ENCODE data around the gene PCDHB10.
A peak's percentile ranks its signal among the peaks of the same experiment; 100 is the strongest.
"Not testable (repeated sequence)": the region's sequence is repeated elsewhere in the genome, so short reads cannot be mapped to it uniquely, and the experiment has no call there.

PCDHB10 gene

DNA sequence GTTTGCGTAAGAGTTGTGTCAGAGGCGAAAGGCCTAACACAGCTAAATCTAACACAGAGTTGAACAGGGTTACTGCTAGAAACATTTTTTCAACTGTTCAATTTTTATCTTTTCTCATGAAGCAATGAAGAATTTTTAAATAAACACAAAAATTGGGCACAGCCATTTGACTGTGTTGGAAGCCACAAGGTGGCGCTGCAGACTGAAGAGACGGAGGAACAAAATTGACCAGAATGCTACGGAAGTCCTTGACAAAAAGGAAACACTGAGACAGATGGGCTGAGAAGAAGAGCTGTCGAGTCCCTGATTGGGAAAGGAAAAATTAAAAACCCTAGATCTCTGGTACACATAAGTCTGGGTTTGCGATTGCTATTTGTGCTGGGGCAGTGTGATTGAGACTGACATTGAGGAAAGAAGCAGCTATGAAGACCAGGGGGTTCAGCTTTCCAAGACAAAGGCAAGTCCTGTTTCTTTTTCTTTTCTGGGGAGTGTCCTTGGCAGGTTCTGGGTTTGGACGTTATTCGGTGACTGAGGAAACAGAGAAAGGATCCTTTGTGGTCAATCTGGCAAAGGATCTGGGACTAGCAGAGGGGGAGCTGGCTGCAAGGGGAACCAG is 5.1 kb upstream of the PCDHB10 start, which contains the start of gene PCDHB9:
Gene PCDHB9 (plus strand): TSS at position 265 of the 616 bp plus-strand sequence. CDS start 158 bp downstream, at position 423.
- DNase-seq (ENCODE audit: low spot score): peak; percentile 29
- peak; percentile 5 for FAIRE-seq

DNA sequence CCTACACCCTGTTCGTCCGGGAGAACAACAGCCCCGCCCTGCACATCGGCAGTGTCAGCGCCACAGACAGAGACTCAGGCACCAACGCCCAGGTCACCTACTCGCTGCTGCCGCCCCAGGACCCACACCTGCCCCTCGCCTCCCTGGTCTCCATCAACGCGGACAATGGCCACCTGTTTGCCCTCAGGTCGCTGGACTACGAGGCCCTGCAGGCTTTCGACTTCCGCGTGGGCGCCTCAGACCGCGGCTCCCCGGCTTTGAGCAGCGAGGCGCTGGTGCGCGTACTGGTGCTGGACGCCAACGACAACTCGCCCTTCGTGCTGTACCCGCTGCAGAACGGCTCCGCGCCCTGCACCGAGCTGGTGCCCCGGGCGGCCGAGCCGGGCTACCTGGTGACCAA is 3.5 kb upstream of the PCDHB10 start:
- FAIRE-seq; DNase-seq (ENCODE audit: low spot score): not testable (repeated sequence)

DNA sequence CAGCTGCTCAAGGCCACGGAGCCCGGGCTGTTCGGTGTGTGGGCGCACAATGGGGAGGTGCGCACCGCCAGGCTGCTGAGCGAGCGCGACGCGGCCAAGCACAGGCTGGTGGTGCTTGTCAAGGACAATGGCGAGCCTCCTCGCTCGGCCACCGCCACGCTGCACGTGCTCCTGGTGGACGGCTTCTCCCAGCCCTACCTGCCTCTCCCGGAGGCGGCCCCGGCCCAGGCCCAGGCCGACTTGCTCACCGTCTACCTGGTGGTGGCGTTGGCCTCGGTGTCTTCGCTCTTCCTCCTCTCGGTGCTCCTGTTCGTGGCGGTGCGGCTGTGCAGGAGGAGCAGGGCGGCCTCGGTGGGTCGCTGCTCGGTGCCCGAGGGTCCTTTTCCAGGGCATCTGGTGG is 3.0 kb upstream of the PCDHB10 start:
- DNase-seq (ENCODE audit: low spot score); FAIRE-seq: not testable (repeated sequence)

DNA sequence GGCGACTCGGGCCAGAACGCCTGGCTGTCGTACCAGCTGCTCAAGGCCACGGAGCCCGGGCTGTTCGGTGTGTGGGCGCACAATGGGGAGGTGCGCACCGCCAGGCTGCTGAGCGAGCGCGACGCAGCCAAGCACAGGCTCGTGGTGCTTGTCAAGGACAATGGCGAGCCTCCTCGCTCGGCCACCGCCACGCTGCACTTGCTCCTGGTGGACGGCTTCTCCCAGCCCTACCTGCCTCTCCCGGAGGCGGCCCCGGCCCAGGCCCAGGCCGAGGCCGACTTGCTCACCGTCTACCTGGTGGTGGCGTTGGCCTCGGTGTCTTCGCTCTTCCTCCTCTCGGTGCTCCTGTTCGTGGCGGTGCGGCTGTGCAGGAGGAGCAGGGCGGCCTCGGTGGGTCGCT is 2.2 kb downstream of the PCDHB10 start:
- not testable (repeated sequence) for FAIRE-seq; DNase-seq (ENCODE audit: low spot score)

DNA sequence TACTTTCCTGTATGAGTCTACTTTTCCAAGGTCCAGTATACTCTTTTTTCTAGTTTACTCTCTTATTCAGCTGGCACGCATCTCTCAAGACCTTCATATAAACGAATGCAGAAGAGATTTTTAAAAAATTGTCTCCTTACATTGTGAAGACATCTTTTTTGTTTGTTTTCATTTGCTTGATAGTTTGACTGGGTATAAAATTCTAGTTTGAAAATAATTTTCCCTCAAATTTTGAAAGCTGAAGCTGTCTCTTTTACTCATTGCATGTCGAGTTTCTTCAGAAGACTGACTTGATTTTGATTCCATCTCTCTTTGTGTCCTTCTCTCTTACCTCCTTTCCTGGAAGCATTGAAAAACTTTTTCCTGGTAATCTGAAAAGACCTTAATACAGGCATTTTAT is 4.2 kb downstream of the PCDHB10 start:
- FAIRE-seq: no peak
- no peak for DNase-seq (ENCODE audit: low spot score)

DNA sequence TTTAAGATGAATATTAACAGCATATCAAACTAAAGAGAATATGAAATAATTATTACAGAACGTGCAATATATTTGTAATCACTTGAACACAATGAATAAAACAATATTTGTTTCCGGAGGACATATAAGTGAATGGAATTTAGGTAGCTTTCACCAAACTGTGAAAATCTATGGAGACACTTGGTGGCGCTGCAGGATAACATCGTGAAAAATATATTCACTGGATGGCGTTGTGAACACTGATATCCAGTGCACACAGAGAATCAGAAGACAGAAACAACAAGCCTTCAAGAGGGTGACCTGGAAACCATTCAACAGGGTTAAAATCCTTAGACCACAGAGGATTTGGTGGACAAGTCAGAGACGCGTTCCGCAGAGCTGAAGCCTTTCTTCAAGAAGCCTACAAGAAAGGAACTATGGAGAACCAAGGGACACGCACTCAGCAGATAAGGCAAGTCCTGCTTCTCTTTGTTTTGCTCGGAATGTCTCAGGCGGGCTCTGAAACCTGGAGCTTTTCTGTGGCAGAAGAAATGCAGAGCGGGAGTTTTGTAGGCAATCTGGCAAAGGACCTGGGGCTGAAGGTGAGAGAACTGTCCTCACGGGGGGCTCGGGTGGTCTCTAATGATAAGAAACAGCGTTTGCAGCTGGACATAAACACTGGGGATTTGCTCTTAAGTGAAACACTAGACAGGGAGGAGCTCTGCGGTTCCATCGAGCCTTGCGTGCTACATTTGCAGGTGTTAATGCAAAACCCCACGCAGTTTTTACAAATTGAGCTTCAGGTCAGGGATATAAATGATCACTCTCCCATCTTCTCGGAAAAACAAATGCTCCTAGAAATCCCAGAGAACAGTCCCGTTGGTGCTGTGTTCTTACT is 7.4 kb downstream of the PCDHB10 start, which contains the start of gene PCDHB11:
Gene PCDHB11 (plus strand): TSS at position 269 of the 877 bp plus-strand sequence. CDS start 148 bp downstream, at position 417.
- FAIRE-seq (no peak), DNase-seq (ENCODE audit: low spot score) (peak; percentile 43)

DNA sequence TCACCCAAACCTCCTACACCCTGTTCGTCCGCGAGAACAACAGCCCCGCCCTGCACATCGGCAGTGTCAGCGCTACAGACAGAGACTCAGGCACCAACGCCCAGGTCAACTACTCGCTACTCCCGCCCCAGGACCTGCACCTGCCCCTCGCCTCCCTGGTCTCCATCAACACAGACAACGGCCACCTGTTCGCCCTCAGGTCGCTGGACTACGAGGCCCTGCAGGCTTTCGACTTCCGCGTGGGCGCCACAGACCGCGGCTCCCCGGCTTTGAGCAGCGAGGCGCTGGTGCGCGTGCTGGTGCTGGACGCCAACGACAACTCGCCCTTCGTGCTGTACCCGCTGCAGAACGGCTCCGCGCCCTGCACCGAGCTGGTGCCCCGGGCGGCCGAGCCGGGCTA is 9.0 kb downstream of the PCDHB10 start:
- not testable (repeated sequence) for DNase-seq (ENCODE audit: low spot score); FAIRE-seq

DNA sequence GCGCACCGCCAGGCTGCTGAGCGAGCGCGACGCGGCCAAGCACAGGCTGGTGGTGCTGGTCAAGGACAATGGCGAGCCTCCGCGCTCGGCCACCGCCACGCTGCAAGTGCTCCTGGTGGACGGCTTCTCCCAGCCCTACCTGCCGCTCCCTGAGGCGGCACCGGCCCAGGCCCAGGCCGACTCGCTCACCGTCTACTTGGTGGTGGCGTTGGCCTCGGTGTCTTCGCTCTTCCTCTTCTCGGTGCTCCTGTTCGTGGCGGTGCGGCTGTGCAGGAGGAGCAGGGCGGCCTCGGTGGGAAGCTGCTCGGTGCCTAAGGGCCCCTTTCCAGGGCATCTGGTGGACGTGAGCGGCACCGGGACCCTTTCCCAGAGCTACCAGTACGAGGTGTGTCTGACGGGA is 9.5 kb downstream of the PCDHB10 start:
- FAIRE-seq; DNase-seq (ENCODE audit: low spot score): not testable (repeated sequence)

DNA sequence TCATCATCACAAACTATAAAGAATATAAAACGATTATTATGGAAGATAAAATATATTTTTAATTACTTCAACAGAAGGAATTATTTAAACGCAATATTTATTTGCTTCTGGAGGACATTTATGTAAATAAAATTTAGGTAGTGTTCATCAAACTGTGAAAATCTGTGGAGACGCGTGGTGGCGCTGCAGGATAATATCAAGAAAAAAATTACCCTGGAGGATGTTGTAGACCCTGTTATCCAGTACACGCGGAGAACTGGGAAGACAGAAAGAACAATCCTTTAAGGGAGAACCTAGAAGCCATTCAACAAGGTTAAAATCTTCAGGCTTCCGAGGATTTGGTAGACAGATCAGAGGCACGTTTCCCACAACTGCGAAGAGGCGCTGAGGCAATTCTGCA is 16.3 kb downstream of the PCDHB10 start, which contains the start of gene PCDHB12:
Gene PCDHB12 (plus strand): TSS at position 242 of the 400 bp plus-strand sequence. CDS start 189 bp downstream, outside the sequence.
- FAIRE-seq (no peak), DNase-seq (ENCODE audit: low spot score) (peak; percentile 30)

DNA sequence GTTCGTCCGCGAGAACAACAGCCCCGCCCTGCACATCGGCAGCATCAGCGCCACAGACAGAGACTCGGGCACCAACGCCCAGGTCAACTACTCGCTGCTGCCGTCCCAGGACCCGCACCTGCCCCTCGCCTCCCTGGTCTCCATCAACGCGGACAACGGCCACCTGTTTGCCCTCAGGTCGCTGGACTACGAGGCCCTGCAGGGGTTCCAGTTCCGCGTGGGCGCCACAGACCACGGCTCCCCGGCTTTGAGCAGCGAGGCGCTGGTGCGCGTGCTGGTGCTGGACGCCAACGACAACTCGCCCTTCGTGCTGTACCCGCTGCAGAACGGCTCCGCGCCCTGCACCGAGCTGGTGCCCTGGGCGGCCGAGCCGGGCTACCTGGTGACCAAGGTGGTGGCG is 18.1 kb downstream of the PCDHB10 start:
- not testable (repeated sequence) for FAIRE-seq; DNase-seq (ENCODE audit: low spot score)

DNA sequence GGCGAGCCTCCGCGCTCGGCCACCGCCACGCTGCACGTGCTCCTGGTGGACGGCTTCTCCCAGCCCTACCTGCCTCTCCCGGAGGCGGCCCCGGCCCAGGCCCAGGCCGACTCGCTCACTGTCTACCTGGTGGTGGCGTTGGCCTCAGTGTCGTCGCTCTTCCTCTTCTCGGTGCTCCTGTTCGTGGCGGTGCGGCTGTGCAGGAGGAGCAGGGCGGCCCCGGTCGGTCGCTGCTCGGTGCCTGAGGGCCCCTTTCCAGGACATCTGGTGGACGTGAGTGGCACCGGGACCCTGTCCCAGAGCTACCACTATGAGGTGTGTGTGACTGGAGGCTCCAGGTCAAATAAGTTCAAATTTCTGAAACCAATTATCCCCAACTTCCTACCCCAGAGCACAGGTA is 18.7 kb downstream of the PCDHB10 start:
- not testable (repeated sequence) for DNase-seq (ENCODE audit: low spot score); FAIRE-seq

DNA sequence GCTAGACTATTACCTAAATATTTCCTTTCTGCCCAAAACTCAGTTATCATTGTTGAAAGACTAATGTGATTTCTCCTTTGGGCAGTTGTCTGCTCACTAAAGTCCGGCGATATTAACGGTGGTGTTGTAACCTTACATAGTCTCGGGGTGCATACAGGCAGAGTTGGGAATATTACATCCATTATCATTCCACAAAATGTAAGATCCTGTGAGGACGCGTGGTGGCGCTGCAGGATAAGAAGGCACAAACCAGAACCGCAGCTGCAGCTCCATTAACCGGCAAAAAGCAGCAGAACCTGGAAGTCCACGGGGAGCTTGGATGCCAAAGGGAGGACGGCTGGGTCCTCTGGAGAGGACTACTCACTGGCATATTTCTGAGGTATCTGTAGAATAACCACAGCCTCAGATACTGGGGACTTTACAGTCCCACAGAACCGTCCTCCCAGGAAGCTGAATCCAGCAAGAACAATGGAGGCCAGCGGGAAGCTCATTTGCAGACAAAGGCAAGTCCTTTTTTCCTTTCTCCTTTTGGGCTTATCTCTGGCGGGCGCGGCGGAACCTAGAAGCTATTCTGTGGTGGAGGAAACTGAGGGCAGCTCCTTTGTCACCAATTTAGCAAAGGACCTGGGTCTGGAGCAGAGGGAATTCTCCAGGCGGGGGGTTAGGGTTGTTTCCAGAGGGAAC is 21.6 kb downstream of the PCDHB10 start, which contains the start of gene PCDHB13:
Gene PCDHB13 (plus strand): TSS at position 264 of the 684 bp plus-strand sequence. CDS start 205 bp downstream, at position 469.
- DNase-seq (ENCODE audit: low spot score); FAIRE-seq: not testable (repeated sequence)

DNA sequence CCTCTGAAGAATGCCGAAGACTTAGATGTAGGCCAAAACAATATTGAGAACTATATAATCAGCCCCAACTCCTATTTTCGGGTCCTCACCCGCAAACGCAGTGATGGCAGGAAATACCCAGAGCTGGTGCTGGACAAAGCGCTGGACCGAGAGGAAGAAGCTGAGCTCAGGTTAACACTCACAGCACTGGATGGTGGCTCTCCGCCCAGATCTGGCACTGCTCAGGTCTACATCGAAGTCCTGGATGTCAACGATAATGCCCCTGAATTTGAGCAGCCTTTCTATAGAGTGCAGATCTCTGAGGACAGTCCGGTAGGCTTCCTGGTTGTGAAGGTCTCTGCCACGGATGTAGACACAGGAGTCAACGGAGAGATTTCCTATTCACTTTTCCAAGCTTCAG is 22.4 kb downstream of the PCDHB10 start:
- FAIRE-seq; DNase-seq (ENCODE audit: low spot score): not testable (repeated sequence)

DNA sequence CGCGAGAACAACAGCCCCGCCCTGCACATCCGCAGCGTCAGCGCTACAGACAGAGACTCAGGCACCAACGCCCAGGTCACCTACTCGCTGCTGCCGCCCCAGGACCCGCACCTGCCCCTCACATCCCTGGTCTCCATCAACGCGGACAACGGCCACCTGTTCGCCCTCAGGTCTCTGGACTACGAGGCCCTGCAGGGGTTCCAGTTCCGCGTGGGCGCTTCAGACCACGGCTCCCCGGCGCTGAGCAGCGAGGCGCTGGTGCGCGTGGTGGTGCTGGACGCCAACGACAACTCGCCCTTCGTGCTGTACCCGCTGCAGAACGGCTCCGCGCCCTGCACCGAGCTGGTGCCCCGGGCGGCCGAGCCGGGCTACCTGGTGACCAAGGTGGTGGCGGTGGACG is 23.4 kb downstream of the PCDHB10 start:
- not testable (repeated sequence) for DNase-seq (ENCODE audit: low spot score); FAIRE-seq

DNA sequence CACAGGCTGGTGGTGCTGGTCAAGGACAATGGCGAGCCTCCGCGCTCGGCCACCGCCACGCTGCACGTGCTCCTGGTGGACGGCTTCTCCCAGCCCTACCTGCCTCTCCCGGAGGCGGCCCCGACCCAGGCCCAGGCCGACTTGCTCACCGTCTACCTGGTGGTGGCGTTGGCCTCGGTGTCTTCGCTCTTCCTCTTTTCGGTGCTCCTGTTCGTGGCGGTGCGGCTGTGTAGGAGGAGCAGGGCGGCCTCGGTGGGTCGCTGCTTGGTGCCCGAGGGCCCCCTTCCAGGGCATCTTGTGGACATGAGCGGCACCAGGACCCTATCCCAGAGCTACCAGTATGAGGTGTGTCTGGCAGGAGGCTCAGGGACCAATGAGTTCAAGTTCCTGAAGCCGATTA is 23.9 kb downstream of the PCDHB10 start:
- not testable (repeated sequence) for DNase-seq (ENCODE audit: low spot score); FAIRE-seq

DNA sequence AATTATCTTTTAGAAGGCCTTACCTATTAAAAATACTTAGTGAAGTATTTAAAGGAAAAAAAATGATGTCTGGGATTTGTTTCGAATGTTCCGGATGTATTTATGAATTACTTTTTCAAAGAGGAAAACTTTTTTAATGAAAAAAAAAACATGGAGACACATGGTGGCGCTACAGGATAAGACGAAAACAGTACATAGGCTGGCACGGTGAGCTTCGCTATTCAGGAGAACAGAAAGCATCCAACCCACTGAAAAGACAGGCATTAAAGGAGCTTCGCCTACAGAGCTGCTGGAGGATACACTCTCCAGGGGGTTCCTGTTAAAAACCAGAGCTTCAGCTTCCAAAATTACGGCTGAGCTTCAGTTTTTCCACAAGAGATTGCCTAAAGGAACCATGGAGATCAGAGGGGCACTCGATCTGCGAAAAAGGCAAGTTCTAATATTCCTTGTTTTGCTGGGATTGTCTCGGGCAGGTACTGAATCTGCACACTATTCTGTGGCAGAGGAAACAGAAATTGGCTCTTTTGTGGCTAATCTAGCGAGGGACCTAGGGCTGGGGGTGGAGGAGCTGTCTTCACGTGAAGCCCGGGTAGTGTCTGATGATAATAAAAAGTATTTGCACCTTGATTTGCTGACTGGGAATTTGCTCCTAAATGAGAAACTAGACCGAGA is 31.1 kb downstream of the PCDHB10 start, which contains the start of gene PCDHB14:
Gene PCDHB14 (plus strand): TSS at position 232 of the 672 bp plus-strand sequence. CDS start 163 bp downstream, at position 395.
- DNase-seq (ENCODE audit: low spot score) (peak; percentile 50), FAIRE-seq (no peak)

DNA sequence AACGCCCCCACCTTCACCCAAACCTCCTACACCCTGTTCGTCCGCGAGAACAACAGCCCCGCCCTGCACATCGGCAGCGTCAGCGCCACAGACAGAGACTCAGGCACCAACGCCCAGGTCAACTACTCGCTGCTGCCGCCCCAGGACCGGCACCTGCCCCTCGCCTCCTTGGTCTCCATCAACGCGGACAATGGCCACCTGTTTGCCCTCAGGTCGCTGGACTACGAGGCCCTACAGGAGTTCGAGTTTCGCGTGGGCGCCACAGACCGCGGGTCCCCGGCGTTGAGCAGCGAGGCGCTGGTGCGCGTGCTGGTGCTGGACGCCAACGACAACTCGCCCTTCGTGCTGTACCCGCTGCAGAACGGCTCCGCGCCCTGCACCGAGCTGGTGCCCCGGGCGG is 32.7 kb downstream of the PCDHB10 start:
- DNase-seq (ENCODE audit: low spot score); FAIRE-seq: not testable (repeated sequence)

DNA sequence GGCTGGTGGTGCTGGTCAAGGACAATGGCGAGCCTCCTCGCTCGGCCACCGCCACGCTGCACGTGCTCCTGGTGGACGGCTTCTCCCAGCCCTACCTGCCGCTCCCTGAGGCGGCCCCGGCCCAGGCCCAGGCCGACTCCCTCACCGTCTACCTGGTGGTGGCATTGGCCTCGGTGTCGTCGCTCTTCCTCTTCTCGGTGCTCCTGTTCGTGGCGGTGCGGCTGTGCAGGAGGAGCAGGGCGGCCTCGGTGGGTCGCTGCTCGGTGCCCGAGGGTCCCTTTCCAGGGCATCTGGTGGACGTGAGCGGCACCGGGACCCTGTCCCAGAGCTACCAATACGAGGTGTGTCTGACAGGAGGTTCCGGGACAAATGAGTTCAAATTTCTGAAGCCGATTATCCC is 33.3 kb downstream of the PCDHB10 start:
- DNase-seq (ENCODE audit: low spot score); FAIRE-seq: not testable (repeated sequence)

DNA sequence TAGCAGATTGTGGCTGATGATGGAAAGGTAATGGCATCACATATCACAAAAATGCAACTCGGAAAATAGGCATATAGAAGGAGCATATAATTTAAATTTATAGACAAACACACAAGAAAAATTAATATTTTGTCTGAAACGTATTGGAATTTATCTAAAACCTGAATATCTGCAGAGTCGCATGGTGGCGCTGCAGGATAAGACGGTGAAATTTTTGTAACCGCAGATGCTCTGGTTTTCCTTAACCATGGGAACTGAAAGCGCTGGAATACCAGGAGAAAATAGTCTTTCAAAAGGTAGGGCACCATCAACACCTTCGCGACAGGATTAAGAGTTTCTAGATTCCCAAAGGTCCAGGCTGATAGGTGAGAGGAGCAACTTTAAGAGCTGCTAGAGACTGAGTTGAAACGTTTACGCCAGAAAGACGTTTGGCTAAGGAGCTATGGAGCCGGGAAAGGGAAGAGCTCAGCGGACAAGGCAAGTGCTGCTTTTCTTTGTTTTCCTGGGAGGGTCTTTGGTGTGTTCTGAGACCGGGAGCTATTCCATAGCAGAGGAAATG is 42.0 kb downstream of the PCDHB10 start:
- peak; percentile 20 for DNase-seq (ENCODE audit: low spot score)
- FAIRE-seq: no peak

DNA sequence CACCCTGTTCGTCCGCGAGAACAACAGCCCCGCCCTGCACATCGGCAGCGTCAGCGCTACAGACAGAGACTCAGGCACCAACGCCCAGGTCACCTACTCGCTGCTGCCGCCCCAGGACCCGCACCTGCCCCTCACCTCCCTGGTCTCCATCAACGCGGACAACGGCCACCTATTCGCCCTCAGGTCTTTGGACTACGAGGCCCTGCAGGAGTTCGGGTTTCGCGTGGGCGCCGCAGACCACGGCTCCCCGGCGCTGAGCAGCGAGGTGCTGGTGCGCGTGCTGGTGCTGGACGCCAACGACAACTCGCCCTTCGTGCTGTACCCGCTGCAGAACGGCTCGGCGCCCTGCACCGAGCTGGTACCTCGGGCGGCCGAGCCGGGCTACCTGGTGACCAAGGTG is 43.8 kb downstream of the PCDHB10 start:
- not testable (repeated sequence) for DNase-seq (ENCODE audit: low spot score); FAIRE-seq
